Posterior cingulate gyrus (tissue), 11 donors: ENCODE data around the gene BLNK.
"Not testable (repeated sequence)": the region's sequence is repeated elsewhere in the genome, so short reads cannot be mapped to it uniquely, and the experiment has no call there.

Experiments used
- DNase-seq, 10 donors: peaks; one replicate each; pipeline versions ENCODE4 v3.0.0 to v3.0.0-alpha.2; 2020 to 2021; ENCODE audit warnings: mixed read lengths in 3 of 10
- intact Hi-C: fragments of 100-400 bp; cut with DNase I; formaldehyde crosslinking; loops from one replicate; pipeline ENCODE4 v1.15.1; 2023

Gene BLNK

DNA sequence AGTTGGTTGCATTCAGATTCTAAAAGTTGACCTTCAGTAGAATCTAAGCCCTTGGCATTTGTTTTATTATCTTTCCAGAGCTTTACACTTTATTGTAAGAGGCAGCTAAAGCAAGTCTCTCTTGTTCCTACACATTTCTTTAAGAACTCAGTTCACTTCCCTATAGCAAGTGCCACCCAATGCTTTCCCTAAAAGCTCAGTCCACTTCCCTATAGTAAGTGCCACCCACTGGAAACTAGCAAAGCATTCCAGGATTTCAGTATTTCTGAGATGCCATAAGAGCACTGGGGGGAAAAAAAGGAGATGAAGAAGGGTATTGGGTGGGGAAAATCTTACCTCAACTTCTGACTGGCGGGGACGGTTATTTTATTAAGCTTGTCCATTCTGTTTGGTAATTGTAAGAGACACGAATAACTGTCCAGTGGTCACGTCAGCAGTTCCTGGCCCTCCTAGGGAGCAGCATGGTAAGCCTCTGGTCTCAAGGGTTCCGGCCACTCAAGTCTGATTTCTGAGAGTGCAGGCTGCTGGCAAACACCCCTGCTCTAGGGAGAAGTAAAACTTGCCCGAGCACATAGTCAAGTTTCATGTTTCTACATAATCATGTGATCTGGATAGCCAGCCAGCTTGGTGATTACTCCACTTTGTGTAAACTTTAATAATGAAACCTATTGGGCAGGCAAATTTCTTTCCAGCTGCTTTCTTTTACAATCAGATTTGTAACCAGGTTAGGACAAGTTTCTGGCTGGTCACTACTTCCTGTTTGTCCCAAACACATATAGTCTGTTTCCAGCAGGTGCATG lies at the start of gene BLNK:
Gene BLNK (minus strand): TSS at position 554 of the 800 bp plus-strand sequence. CDS start 171 bp downstream, at position 383.
- intact Hi-C loops = no loop called here
- DNase-seq = peak in 1 of 10 donors; percentile 27

DNA sequence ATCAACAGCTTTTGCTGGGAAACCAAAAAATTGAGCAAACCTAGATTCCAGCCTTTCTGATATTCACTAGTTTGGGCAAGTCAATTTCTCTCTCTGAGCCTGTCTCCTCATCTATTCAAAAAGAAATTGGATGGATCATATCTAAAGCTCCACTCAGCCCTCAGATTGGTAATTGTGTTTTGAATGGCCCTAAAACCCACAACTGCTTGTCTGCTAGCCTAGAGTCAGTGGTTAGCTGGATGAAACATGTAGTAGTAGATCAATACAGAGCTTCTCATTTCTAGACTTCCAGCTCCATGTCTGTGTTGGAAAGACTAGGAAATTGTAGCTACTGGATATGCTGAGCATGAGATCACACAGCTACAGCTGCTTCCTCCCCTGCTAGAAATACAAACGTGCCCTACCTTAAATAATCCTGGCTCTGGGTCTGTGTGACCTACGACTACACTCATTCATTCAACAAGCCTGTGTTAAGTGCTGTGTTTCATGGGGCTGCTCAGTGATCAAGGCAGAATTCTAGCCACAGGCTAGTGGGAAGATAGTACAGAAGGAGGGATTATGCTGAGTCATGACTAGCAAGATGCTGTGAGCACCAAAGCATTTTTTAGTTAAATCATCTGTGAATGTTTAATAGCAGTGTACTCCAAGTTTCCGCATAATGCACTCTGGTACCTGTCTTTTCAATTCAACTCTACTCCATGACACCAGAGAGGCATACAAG lies 48.5 kb upstream of the BLNK start:
- intact Hi-C loops = no loop called here
- no peak for DNase-seq

DNA sequence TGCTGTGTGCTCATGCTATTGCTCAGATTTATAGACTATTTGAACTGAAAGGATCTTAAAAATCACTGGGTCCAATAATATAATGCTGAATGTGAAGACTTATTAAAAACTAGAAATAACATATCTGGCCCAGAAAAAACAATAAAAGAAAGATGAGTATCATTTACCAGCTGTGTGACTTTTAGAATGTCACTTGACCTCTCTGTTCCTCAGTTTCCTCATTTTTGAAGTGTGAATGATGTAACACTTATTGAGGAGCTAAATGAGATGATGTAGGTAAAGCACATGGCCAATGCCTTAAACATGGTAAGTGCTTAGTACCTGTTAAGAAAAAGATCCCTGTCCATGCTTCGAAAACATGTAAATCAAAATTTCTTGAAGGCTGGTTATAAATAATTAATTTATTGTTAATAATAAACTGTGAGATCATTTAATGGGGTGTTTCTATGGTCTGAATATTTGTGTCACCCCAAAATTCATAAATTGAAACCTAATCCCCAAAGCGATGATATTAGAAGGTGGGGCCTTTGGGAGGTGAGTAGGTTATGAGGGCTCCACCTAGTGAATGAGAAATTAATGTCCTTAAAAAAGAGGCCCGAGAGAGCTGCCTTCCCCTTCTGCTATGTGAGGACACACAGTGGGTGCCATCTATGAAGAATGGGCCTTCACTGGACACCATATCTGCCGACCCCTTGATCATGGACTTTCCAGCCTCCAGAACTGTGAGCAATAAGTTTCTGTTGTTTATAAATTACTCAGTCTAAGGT lies 45.9 kb upstream of the BLNK start:
- no peak for DNase-seq
- intact Hi-C loops = no loop called here

DNA sequence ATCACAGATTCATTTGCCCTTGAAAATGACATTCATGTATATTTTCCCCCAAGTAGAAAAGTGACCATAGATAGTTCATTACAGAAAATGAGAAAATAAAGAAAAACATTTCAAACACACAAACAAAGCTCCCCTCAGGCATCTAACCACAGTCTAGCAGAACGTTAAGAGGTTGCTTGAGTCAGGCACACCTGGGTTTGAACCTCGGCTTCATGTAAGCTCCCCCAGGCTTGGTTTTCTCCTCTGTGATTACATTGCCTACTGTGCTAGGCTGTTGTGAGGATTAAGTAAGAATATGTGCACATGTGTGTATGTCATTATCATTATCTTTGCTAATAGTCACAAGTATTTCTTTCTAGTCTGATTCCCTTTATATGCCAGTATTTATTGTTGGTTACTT lies 42.0 kb upstream of the BLNK start:
- intact Hi-C loops = no loop called here
- no peak for DNase-seq

DNA sequence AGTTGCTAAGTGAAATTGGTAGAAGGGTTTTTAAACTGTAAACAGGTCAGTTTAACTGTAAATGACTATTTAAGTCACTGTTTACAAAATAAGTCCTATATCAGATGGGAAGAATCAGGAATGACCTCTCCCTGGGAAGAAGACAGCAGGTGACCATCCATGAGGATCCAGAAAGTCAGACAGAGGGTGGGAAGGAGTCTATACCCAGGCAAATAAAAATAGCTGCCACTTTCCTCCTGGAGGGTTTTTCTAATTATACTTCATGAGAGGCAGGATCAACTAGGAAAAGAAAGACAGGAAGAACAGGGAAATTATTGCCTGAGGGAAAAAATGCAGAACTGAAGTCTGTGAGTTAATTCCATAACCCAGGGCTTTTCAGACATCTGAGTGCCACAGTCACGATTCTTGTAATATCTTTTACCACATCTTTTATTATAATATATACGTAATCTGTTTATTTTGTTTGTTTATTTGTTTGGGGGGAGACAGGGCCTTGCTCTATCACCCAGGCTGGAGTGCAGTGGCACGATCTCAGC lies 39.9 kb upstream of the BLNK start:
- intact Hi-C loops = no loop called here
- no peak for DNase-seq

DNA sequence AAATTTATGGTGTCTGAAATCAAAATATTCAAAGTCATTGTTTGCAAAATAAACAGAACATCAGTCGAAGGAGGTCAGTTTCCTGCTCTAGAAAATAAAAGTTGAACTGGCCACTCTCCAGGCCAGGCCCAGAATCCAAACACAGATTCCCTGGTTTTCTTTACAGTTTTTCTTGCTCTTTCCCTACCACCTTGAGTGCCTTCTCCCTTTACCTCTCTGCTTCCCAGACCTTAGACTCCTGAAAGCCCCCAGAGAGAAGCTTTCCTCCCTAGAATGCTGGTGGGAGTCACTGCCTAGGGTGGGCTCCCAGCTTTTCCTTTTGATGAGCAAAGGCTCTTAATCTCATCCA lies 38.9 kb upstream of the BLNK start:
- intact Hi-C loops = no loop called here
- DNase-seq = no peak

DNA sequence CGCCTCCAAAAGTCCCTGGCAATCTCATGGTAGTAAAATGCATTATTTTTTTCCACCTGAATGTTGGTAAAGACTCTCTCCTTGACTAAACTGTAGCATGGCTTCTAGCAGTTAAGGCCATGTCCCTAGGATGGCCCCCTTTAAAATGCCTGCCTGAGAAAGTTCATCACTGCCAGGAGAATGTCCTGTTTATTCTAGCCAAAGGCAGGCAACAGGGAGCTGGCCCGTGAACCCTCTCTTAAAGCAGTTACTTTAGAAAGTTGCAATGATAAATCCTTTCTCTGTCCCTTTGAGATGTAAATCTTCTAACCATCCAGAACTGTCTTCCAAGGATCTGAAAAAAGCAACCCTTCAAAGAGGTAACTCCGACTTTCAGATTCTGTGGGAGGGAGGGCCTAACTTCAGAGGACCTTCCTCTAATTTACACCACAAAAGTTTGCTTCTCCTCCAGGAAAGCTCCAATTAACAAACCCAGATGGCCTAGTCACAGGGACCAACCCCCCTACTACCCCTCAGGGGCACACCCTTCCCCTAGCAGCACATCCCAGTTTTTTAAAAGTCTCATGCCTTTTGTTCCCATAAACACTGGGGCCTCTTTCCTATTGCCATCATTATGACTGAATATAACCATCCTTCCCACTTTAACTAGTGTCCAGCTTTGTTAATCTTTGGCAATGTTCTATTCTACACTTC lies 38.4 kb upstream of the BLNK start:
- intact Hi-C loops = no loop called here

DNA sequence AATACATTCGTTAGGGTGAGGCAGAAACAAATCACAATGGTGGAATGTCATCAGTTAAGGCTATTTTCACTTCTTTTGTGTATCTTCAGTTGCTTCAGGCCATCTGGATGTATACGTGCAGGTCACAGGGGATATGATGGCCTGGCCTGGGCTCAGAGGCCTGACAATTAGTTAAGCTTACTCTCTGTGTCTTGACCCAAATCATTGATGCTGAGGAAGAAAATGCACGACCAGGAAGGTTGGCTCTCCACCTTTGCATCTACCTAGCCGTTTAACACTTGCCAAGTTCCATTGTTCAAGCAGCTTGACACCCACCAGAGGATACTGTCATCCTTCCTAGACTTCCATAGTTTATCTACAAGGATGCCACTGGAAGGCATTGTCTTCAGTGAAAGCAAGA lies 37.5 kb upstream of the BLNK start:
- DNase-seq, intact Hi-C loops: not testable (repeated sequence)

More for the DNA sequence above, 38.4 kb upstream of the BLNK start:
- no peak for DNase-seq

DNA sequence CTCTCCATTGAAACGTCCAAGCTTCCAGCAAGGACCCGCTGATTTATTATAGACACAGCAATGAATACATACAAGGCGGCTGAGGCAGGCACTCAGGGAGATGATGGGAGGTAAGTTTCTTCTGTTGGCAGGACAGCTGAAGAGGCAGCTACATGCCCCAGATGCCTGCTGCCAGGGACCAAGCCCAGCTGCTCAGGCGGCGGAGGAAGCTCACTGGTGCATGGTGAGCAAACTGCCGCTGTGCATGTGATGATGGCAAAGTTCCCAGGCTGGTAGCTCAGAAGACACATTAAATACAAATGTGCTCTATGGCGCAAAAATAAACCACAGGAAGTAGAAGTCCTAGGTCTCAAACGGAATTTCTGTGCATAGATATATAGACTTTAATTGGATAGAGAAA lies 35.1 kb upstream of the BLNK start:
- intact Hi-C loops = no loop called here
- DNase-seq = peak; percentile 27 to 94 (median 52)

DNA sequence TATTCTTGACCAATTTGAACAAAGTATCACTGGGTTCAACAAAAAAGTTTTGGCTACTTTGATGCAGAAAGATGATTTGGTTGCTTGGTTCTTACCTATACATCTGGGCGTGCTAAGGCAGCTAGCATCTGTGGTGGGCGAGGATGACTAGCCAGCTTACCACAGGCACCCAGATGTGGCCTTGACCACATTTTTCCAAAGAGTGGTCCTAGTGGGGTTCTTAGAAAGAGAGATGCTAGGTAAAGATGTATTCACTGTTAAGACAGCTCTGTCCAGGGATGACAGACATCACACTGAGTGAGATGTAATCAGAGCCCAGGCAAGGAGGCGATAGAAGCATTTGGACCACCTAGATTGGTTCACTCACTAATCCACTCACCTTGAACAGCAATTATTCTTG lies 33.6 kb upstream of the BLNK start:
- intact Hi-C loops = no loop called here
- no peak for DNase-seq

DNA sequence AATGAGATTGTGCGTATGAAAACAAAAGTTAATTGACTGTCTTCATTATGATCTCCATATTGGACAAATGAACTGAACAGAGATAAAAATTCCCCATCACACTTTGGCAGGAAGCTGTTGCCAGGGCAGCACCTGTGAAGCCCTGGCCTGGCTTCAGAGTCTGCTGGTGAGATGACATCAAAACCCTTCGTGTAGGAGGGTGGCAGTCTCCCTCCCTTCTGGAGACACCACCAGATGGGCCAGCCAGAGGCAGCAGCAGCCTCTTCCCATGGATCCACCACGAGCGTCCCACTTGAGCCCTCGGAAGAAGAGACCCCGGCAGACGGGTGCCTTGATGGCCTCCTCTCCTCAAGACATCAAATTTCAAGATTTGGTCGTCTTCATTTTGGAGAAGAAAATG lies 32.9 kb upstream of the BLNK start, which contains the start of gene DNTT:
Gene DNTT (plus strand): TSS at position 205 of the 400 bp plus-strand sequence. CDS start 64 bp downstream, at position 269.
- intact Hi-C loops = no loop called here
- DNase-seq = no peak

DNA sequence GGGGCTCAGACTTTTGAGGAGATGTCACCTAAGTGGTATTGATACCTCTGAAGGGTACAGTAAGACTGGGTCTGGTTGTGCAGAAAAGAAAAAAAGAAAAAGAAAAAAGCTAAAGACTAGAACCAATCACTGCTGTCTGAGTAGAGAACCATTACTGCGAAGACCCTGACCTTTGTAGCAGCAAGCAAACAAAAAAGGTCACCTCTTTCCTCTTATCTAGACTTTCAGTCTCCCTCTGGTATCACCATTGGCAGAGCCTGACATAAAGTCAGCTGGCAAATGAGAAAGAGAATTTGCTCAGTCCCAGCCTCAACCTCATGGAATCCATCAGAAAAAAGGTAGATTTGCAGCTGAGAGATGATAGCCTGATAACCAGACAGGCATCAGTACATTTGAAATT lies 30.2 kb upstream of the BLNK start:
- intact Hi-C loops = no loop called here
- no peak for DNase-seq

DNA sequence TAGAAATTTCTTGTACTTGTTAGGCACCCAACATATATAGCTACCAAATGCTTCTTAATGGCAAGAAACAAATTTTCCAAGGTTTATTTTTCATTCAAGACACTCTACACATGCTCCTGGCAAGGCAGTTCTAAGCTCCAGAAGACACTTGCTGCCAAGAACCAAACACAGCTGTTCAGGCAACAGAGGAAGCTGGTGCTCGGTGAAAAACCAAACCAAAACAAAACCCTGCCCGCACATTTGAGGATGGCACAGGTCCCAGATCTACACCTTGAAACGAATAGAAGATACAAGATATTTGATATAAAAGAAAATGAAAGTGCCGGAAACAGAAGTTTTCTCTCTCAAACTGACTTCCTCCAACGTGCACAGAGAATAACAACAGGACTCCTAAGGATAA lies 28.0 kb upstream of the BLNK start:
- DNase-seq = no peak
- intact Hi-C loops = loop anchor here (10.0 kb wide), 1 partner anchor 605 kb away; the partner anchor contains the start of gene TCTN3

DNA sequence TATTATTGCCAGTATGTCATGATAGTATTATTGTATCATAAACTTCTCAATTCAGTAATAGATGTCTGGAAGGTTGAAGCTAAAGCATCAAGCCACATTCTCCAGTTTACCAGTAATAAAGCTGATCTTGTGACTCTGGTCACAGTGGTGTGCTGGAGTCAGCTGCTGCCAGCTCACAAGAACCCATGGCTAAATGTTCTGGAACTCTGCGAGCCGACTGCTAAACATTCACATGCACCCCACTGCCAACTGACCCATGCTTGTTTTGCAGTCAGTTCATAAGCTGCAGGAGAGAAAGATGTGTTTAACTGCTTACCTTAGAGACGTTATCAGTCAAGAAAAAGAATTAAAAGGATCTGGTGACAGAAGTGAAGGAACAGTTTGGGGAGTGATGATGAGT lies 27.0 kb upstream of the BLNK start:
- DNase-seq = no peak
- intact Hi-C loops = loop anchor here (10.0 kb wide), 1 partner anchor 604 kb away; the partner anchor contains the start of gene TCTN3

DNA sequence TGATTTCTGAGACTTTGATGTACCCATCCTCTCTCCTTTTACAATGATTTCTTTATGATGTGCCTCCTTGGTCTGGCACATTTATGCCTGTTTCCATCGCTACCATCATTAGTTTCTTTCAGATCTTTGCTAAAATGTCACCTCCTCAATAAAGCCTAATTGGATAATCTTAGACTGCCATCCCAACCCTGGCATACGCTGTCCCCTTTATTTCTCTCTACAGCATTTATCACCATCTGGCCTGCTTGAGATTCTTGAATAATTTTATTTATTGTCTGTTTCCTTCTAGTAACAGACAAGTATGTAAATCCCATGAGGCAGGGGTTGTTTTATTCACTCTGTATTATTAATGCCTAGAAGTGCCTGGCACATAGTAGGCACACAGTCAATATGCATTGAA lies 26.1 kb upstream of the BLNK start:
- intact Hi-C loops = loop anchor here (10.0 kb wide), 1 partner anchor 603 kb away; the partner anchor contains the start of gene TCTN3
- DNase-seq = no peak

DNA sequence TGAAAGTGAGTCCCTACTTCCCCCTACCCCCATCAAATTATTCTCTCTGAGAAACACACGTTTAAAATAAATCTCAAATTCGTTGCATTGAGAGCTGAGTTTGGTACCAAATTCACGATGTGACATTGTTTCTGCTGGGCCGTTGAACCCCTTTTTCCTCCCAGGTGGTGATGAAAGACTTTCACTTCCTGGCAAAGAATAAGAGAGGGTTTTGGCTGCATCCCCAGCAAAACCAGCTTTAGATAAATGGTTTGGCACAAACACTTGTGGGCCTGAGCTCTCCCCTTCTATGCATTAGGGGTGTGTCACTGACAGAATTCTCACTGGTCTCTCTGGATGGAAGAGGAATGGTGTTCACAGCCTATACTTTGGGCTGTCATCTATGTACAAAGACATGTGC lies 24.1 kb upstream of the BLNK start:
- DNase-seq = no peak
- intact Hi-C loops = loop anchor here (10.0 kb wide), 1 partner anchor 601 kb away; the partner anchor contains the start of gene TCTN3

DNA sequence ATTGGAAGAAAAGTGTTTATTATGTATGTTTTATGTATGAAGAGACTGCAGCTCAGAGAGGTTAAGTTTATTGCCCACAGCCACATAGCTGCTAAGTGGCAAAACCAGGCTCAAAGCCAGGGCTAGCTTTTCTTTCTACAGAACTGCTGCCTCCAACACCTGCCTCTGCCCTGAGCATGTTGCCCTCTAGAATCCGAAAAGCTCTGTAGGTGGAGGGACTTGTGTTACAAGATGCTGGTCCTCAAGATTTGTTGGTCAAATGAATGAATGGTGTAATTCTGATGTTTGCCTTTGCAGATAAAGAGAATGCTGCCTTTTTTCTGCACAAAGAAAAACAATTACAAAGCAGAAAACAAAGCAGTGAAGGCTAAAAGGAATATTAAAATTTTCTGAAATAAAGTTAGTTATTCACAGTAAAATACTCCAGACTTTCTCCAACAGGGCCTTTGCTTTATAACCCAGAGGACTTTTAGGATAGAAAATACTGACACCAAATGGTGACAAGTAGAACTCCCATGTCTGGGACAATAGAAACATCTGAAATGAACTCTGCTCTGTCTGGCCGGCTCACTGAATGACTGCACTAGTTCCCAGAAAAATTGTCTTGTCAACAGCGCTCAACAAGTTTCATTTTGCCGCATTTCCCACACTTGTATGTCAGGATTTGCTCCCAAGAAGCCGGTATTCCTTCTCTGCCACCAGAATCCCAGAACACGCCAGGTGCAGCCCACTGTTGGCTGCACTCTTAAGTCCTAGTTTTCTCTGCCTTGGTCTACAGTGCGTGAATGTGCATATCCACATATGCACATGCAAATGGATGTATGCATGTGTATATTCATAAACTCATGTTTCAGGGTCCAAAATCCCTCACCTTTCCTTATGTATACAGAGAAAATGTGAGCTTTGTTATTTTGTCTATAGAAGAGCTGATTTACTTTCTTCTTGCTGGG lies 21.9 kb upstream of the BLNK start:
- intact Hi-C loops = loop anchor here (1.0 to 10.0 kb wide), 3 partner anchors 64 to 598 kb away; partner anchors contain the start of gene TCTN3
- DNase-seq = peak in 2 of 10 donors; percentile 16 to 23

DNA sequence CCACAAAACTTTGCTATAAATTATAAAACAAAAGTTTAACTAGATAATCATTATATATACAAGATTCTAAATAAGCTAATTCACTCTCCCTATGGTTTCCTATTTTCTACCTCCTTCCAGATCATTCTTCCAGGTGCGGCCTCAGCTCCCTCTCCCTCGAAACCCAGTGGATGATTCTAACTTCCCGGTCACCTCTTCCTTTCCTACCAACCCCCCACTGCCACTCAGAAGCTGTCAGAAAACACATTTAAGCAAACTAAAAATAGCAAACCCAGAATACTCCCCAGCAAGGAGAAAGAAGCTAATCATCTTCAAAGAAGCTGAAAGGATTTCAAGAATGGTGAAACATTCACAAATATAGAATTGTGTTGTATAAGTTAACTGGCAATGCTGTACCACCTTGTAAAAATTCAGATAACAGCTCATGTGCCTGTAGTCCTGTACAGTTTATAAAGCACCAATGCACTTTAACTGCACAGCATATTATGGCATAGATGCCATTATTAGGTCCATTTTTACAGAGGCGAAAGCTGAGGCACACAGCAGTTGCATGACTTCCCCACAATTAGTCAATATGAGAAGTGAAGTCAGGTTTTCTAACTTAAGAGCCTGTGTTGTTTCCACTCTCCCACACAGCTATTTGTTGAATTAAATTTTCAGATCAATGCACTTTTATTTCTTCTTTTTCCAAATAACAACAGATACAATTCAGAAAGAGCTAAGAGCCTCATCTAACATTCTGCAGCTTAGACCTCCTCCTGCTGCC lies 19.2 kb upstream of the BLNK start:
- no peak for DNase-seq
- intact Hi-C loops = loop anchor here (10.0 kb wide), 1 partner anchor 596 kb away; the partner anchor contains the start of gene TCTN3
